MM.1S (cell line): ENCODE data around the gene BTN3A1.
"Not testable (repeated sequence)": the region's sequence is repeated elsewhere in the genome, so short reads cannot be mapped to it uniquely, and the experiment has no call there.

ENCODE experiments used
- DNase-seq: peaks from one replicate; pipeline ENCODE4 v3.0.0-alpha.2; 2015
- H2AFZ ChIP-seq: fragments of 300-600 bp; sonication (generic); 2 replicates; pipeline ENCODE4 v1.6.0; 2016; ENCODE audit warnings: antibody characterized with exemption, low read length
- H3F3A ChIP-seq: fragments of 300-600 bp; sonication (generic); 2 replicates; pipeline ENCODE4 v1.6.1; 2016; ENCODE audit warnings: mild to moderate bottlenecking, antibody characterized with exemption, low read length, moderate library complexity, mixed read lengths; ENCODE audit not compliant: insufficient read depth
- H3K27ac ChIP-seq: fragments of 300-600 bp; sonication (generic); 2 replicates; pipeline ENCODE4 v1.5.1; 2016; ENCODE audit warnings: mild to moderate bottlenecking, low read length
- H3K27me3 ChIP-seq: fragments of 300-600 bp; sonication (generic); replicated peaks from 2 replicates; pipeline ENCODE4 v1.6.0; 2016; ENCODE audit warnings: low read length; ENCODE audit not compliant: insufficient read depth
- H3K36me3 ChIP-seq: fragments of 300-600 bp; sonication (generic); replicated peaks from 2 replicates; pipeline ENCODE4 v1.6.1; 2016; ENCODE audit warnings: mild to moderate bottlenecking, low read length, mixed read lengths; ENCODE audit not compliant: insufficient read depth
- H3K4me1 ChIP-seq: fragments of 300-600 bp; sonication (generic); 2 replicates; pipeline ENCODE4 v1.6.1; 2016; ENCODE audit warnings: low read length, mixed read lengths
- H3K4me2 ChIP-seq: fragments of 300-600 bp; sonication (generic); 2 replicates; pipeline ENCODE4 v1.6.0; 2016; ENCODE audit warnings: low read depth, low read length
- H3K4me3 ChIP-seq: fragments of 300-600 bp; sonication (generic); 2 replicates; pipeline ENCODE4 v1.5.1; 2016; ENCODE audit warnings: low read length, mixed read lengths
- H3K79me2 ChIP-seq: fragments of 300-600 bp; sonication (generic); 2 replicates; pipeline ENCODE4 v1.6.1; 2016; ENCODE audit warnings: mixed run types, low read length, mixed read lengths
- H3K9ac ChIP-seq: fragments of 300-600 bp; sonication (generic); 2 replicates; pipeline ENCODE4 v1.6.1; 2016; ENCODE audit warnings: low read length, mixed read lengths
- H3K9me2 ChIP-seq: fragments of 300-600 bp; sonication (generic); replicated peaks from 2 replicates; pipeline ENCODE4 v1.6.1; 2016; ENCODE audit warnings: mild to moderate bottlenecking, low read length, mixed read lengths; ENCODE audit not compliant: insufficient read depth
- H3K9me3 ChIP-seq: fragments of 300-600 bp; sonication (generic); replicated peaks from 2 replicates; pipeline ENCODE4 v1.6.1; 2016; ENCODE audit warnings: mild to moderate bottlenecking, low read length, mixed read lengths; ENCODE audit not compliant: insufficient read depth
- H4K20me1 ChIP-seq: fragments of 300-600 bp; sonication (generic); 2 replicates; pipeline ENCODE4 v1.6.1; 2016; ENCODE audit warnings: mild to moderate bottlenecking, low read length, moderate library complexity, mixed read lengths; ENCODE audit not compliant: insufficient read depth
- CTCF ChIP-seq: fragments of 300-600 bp; sonication (generic); IDR thresholded peaks from 2 replicates; pipeline ENCODE4 v1.5.1; 2016; ENCODE audit warnings: antibody characterized with exemption, low read length, mixed read lengths
- EZH2 ChIP-seq: fragments of 300-600 bp; sonication (generic); optimal IDR thresholded peaks from 2 replicates; pipeline ENCODE3; 2017; ENCODE audit warnings: low read depth, mild to moderate bottlenecking, antibody characterized with exemption, low read length, mixed read lengths
- EZH2phosphoT487 ChIP-seq: fragments of 300-600 bp; sonication (generic); IDR thresholded peaks from 2 replicates; pipeline ENCODE4 v1.6.1; 2018; ENCODE audit warnings: antibody characterized with exemption, low read length

BTN3A1 gene

GRCh38 chr6:26355366-26355765 lies 46.7 kb upstream of the BTN3A1 start:
- H3K27me3 ChIP-seq = no peaks in the 10 kb centered on the region
- peak overlapping the region; percentile 31; the same call in 1 of the 2 replicates for H3K27ac ChIP-seq
- H2AFZ ChIP-seq = peak overlapping the region; percentile 35; the same call in 1 of the 2 replicates
- H3K4me3 ChIP-seq = no peak overlapping the region
- DNase-seq = no peak
- H3F3A ChIP-seq = peaks cover 36% of the 10 kb centered on the region
- peaks cover 42% of the 10 kb centered on the region for H3K4me1 ChIP-seq
- H3K4me2 ChIP-seq = no peak overlapping the region
- H3K9me3 ChIP-seq = no peaks in the 10 kb centered on the region
- H4K20me1 ChIP-seq = no peaks in the 10 kb centered on the region
- TF ChIP-seq EZH2phosphoT487 = no peak
- TF ChIP-seq EZH2 = no peak
- TF ChIP-seq CTCF = no peak
- no peaks in the 10 kb centered on the region for H3K79me2 ChIP-seq
- H3K9ac ChIP-seq = no peak overlapping the region
- H3K9me2 ChIP-seq = no peaks in the 10 kb centered on the region
- no peaks in the 10 kb centered on the region for H3K36me3 ChIP-seq

- not testable (repeated sequence) for H3K4me2 ChIP-seq, DNase-seq, H3K4me3 ChIP-seq
Measured at GRCh38 chr6:26357543-26357942, 44.5 kb upstream of the BTN3A1 start.

GRCh38 chr6:26358511-26358981 lies 43.5 kb upstream of the BTN3A1 start:
- no peak overlapping the region for H3K4me3 ChIP-seq
- H3K9me3 ChIP-seq = no peaks in the 10 kb centered on the region
- no peaks in the 10 kb centered on the region for H3K36me3 ChIP-seq
- peak overlapping the region; percentile 100 for H3K27ac ChIP-seq
- H3F3A ChIP-seq = peaks cover 64% of the 10 kb centered on the region
- H4K20me1 ChIP-seq = no peaks in the 10 kb centered on the region
- TF ChIP-seq CTCF (no peak), EZH2phosphoT487 (no peak), EZH2 (no peak)
- no peaks in the 10 kb centered on the region for H3K27me3 ChIP-seq
- peak overlapping the region; percentile 33; the same call in 1 of the 2 replicates for H3K4me2 ChIP-seq
- H3K4me1 ChIP-seq = peaks cover 67% of the 10 kb centered on the region
- H3K79me2 ChIP-seq = no peaks in the 10 kb centered on the region
- peak; percentile 94 for DNase-seq
- no peaks in the 10 kb centered on the region for H3K9me2 ChIP-seq
- H3K9ac ChIP-seq = peak overlapping the region; percentile 53
- H2AFZ ChIP-seq = no peak overlapping the region

More at GRCh38 chr6:26357543-26357942, 44.5 kb upstream of the BTN3A1 start:
- not testable (repeated sequence) for H3K36me3 ChIP-seq, H3K27me3 ChIP-seq, H2AFZ ChIP-seq, H3K9me2 ChIP-seq, H4K20me1 ChIP-seq, H3K9ac ChIP-seq, H3K9me3 ChIP-seq, H3K79me2 ChIP-seq
- Histone ChIP-seq H3K4me1 (peaks cover 57% of the 10 kb centered on the region), H3K27ac (peak overlapping the region; percentile 100; the same call in 1 of the 2 replicates), H3F3A (peaks cover 54% of the 10 kb centered on the region)

GRCh38 chr6:26359765-26360164 lies 42.3 kb upstream of the BTN3A1 start:
- H2AFZ ChIP-seq = no peak overlapping the region
- H4K20me1 ChIP-seq = no peaks in the 10 kb centered on the region
- H3K9me3 ChIP-seq = no peaks in the 10 kb centered on the region
- no peaks in the 10 kb centered on the region for H3K36me3 ChIP-seq
- H3K9ac ChIP-seq = peak overlapping the region; percentile 53
- no peaks in the 10 kb centered on the region for H3K9me2 ChIP-seq
- H3K4me1 ChIP-seq = peaks cover 76% of the 10 kb centered on the region
- peaks cover 70% of the 10 kb centered on the region for H3F3A ChIP-seq
- H3K4me2 ChIP-seq = peak overlapping the region; percentile 19; the same call in 1 of the 2 replicates
- no peak overlapping the region for H3K4me3 ChIP-seq
- peak overlapping the region; percentile 100 for H3K27ac ChIP-seq
- no peaks in the 10 kb centered on the region for H3K27me3 ChIP-seq
- no peak for TF ChIP-seq EZH2phosphoT487
- no peak for TF ChIP-seq EZH2
- no peak for TF ChIP-seq CTCF
- DNase-seq = peak; percentile 36
- 0 out of 2 replicates have a peak, but pooled peaks cover 7% of the 10 kb centered on the region for H3K79me2 ChIP-seq
